GM20431 (cell line): Measurements from ENCODE around the gene OLA1.

Experiments
- in situ Hi-C: fragments of 300-500 bp; cut with MseI, MboI; formaldehyde crosslinking; loops from one replicate; pipeline ENCODE4 v1.15.0; 2020; ENCODE audit warnings: low sequenced_read_pairs; ENCODE audit not compliant: unreplicated experiment

The OLA1 gene

DNA sequence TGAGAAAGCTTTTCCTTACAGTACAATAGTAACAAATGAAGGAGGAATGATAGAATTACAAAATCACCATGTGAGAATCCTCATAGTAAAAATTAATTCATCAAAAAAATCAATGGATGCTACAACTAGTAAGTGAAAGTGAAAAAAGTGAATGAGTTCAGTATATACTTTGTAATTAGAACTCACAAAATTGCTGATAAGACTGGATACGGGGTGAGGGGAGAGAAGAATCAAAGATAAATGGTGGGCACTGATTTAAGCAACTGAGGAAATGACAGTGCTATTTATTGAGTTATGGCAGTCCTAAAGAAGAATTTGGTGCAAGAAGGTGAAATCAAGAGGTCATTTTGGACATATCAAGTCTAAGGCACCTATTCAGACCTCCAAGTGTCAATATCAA lies 20.6 kb downstream of the OLA1 start:
- in situ Hi-C loops = no loop called here

DNA sequence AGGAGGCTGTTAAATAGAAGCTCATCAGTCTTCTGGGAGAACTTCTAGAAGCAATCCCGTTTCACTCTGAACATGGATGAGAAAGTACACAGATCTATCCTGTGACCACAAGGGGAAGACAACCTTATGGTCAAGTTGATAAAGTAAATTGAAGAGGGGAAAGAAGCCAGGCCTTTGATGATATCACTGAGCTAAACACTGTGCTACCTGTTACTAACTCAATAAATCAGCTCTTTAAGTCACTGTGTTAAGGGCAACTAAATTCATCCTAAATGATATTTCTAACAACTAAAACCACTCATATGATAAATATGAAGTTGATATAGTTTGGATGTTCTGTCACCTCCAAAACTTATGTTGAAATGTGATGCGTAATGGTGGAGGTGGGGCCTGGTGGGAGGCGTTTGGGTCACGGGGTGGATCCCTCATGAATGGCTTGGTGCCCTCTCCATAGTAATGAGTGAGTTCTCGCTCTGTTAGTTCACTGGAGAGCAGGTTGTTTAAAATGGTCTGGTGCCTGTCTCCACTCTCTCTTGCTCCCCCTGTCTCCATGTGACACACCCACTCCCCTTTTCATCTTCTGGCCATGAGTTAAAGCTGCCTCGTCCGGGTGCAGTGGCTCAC lies 23.6 kb downstream of the OLA1 start:
- in situ Hi-C loops = no loop called here

- in situ Hi-C loops = no loop called here
These were observed 24.2 kb downstream of the OLA1 start for GRCh38 chr2:174224125-174224524.

- in situ Hi-C loops = no loop called here
These were observed 24.9 kb downstream of the OLA1 start for GRCh38 chr2:174223388-174223787.

DNA sequence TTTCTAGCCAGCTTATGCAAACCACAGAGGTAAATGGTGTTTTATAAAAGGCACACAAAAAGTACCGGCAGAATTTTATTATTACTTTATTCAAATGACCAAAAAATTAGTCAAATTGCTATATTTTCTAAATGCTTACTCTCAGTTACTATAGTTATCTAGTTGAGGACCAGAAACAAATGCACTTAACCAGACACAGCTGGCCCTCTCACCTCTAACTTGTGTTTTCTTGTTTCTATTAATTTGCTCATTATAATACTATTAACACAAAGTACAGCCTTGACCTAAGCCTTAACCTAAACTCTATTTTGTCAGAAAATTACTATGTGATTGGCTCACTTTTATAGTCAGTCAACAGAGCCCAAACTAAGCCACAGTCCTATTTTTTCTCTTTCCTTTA lies 26.2 kb downstream of the OLA1 start:
- in situ Hi-C loops = no loop called here

- in situ Hi-C loops = no loop called here
These were observed 29.0 kb downstream of the OLA1 start for GRCh38 chr2:174219321-174219720.

DNA sequence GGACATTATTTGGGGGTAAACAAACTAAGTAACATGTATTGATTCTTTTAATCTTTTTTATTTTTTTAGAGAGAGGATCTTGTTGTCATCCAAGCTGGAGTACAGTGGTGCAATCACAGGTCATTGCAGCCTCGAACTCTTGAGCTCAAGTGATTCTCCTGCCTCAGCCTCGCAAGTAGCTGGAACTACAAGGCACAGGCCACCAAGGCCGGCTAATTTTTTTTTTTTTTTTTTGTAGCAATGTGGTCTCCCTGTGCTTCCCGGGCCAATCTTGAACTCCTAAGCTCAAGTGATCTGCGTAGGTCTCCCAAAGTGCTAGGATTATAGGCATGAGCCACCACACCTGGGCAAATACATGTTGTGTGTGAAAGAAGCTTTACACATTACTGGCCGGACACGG lies 29.6 kb downstream of the OLA1 start:
- in situ Hi-C loops = no loop called here

GRCh38 chr2:174217869-174218268 lies 30.5 kb downstream of the OLA1 start:
- in situ Hi-C loops = no loop called here

DNA sequence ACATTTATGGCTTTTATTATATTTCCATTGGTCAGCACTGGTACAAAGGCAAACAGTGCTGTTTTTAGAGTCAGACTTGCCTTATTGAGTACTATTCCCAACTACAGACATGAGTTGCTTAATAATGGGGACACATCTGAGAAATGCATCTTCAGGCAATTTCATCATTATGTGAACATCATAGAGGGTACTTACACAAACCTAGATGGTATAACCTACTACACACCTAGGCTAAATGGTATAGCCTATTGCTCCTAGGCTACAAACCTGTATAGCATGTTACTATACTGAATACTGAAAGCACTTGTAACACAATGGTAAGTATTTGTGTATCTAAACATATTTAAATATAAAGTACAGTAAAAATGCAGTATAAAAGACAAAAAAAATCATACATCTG lies 36.4 kb downstream of the OLA1 start:
- in situ Hi-C loops = no loop called here

DNA sequence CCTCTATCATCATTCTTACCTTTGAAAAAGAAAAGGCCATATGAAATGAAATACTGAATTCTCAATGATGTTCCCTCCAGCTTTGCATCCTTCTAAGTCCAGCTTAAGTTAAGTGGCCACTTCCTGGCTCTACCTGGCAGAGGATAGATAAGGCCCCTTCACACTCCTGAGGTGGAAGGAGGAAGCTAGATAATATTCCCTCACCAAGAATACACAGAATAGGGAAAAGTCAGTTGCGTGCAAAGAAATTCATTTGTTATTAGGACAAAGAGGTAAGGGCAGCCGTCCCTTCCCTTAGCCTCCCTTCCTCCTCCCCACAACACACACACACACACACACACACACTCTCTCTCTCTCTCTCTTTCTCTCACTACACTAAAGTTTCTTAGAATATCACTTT lies 37.5 kb downstream of the OLA1 start:
- in situ Hi-C loops = no loop called here

DNA sequence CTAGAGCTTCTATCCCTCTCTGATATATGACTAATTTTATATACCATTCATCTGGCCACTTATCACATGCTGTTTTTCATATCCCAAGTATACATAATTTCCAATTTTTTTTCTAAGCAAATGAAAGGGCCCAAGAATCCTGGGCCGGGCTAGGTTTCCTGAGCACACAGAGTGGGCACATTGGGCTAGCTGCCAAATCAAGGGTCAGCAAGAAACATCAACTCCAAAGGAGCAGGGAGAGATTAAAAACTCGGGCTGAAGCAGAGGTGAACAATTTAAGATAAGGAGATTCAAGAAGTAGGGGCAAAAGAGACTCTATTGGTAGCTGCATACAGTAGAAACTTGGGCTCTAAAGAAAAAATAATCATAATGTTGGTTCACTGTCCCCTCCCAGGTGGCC lies 39.0 kb downstream of the OLA1 start:
- in situ Hi-C loops = no loop called here

DNA sequence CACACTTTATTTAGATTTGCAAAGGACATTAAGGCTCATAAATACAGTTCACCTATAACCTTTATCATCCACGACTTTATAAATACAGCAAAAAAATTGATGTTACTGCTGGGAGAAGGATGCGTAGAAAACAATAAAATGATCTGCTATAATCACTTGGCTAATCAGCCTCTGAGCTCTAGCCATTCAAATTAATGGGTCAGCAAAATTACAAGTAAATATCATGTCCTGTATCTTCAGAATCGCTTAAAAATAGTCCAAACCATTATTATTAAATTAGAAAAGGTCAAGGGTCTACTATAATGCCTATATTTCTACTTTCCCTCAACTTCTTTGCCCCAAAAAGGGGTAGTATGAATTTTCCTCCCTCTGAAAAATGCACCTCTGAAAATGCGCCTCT lies 40.3 kb downstream of the OLA1 start:
- in situ Hi-C loops = no loop called here

- in situ Hi-C loops = no loop called here
These were observed 42.8 kb downstream of the OLA1 start for GRCh38 chr2:174205562-174205961.

DNA sequence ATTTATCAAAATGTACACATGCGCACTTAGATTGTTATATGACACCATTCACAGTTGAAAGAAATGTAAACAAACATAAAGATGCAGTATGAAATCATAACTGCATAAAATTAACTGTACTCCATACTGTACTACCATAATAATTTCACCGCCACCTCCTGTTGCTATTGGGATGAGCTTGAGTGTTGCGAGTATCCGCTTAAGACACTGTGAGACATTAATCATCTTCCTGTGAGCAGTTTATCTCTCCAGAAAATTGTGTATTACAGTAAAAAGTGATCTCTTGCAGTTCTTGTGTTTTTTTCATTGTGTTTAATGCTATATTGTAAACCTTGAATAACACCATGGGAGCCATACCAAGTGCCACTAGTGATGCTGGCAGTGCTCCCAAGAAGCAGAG lies 46.1 kb downstream of the OLA1 start:
- in situ Hi-C loops = no loop called here

GRCh38 chr2:174198846-174199564 lies 49.3 kb downstream of the OLA1 start:
- in situ Hi-C loops = no loop called here

- in situ Hi-C loops = no loop called here
These were observed 53.1 kb downstream of the OLA1 start for GRCh38 chr2:174195253-174195652.

- in situ Hi-C loops = no loop called here
These were observed 54.6 kb downstream of the OLA1 start for GRCh38 chr2:174193737-174194136.

GRCh38 chr2:174192664-174193063 lies 55.7 kb downstream of the OLA1 start:
- in situ Hi-C loops = no loop called here

GRCh38 chr2:174191342-174192074 lies 56.8 kb downstream of the OLA1 start:
- in situ Hi-C loops = no loop called here

GRCh38 chr2:174184915-174185314 lies 63.4 kb downstream of the OLA1 start:
- in situ Hi-C loops = no loop called here

GRCh38 chr2:174184504-174184903 lies 63.8 kb downstream of the OLA1 start:
- in situ Hi-C loops = no loop called here
